Natural killer cell (primary cell): ENCODE measurements around the gene MYH6. TPM values are rescaled to one million over a fixed set of nuclear protein-coding genes. Genes with fewer than 3 reads are reported as not detected.
"Not testable (repeated sequence)": the region's sequence is repeated elsewhere in the genome, so short reads cannot be mapped to it uniquely, and the experiment has no call there.

ENCODE experiments used
- ATAC-seq, 3 donors: fragments of 150-1000 bp in 2 of 3; fragments of 200-7000 bp in 1 of 3; cut with Tn5 transposase; 1 replicate in 1 of 3; 2 replicates in 2 of 3; pipeline ENCODE4 v1.10.0; 2021; ENCODE audit warnings: mild to moderate bottlenecking in 2 of 3, moderate library complexity in 2 of 3
- DNase-seq, 2 donors: peaks; one replicate each; pipeline versions ENCODE4 v3.0.0 to v3.0.0-alpha.2; 2013 to 2021; ENCODE audit warnings: mixed read lengths in 1 of 2
- H3K27ac ChIP-seq: one replicate; pipeline ENCODE4 v1.5.1; 2013; ENCODE audit warnings: mild to moderate bottlenecking, low read length
- H3K27me3 ChIP-seq: one replicate; pipeline ENCODE4 v1.6.1; 2013; ENCODE audit warnings: low read length; ENCODE audit not compliant: control insufficient read depth, insufficient read depth
- H3K36me3 ChIP-seq: one replicate; pipeline ENCODE4 v1.6.1; 2013; ENCODE audit warnings: low read length; ENCODE audit not compliant: control insufficient read depth, insufficient read depth
- H3K4me1 ChIP-seq: one replicate; pipeline ENCODE4 v1.6.1; 2013; ENCODE audit warnings: low read length; ENCODE audit not compliant: control insufficient read depth, insufficient read depth
- H3K4me3 ChIP-seq: one replicate; pipeline ENCODE4 v1.5.1; 2013; ENCODE audit warnings: low read length
- H3K9me3 ChIP-seq: one replicate; pipeline ENCODE4 v1.6.1; 2013; ENCODE audit warnings: low read length; ENCODE audit not compliant: control insufficient read depth, insufficient read depth
- H3K27ac Mint-ChIP-seq, 2 donors: one replicate each; pipeline ENCODE4 v1.8.0; 2022; ENCODE audit warnings: mild to moderate bottlenecking in 2 of 2, mixed read lengths in 2 of 2, moderate library complexity in 1 of 2
- H3K27me3 Mint-ChIP-seq, 2 donors: one replicate each; pipeline ENCODE4 v1.8.0; 2022; ENCODE audit warnings: low read depth in 2 of 2, mixed read lengths in 2 of 2
- H3K36me3 Mint-ChIP-seq: one replicate; pipeline ENCODE4 v1.8.0; 2022; ENCODE audit warnings: mixed read lengths
- H3K4me1 Mint-ChIP-seq, 2 donors: one replicate each; pipeline ENCODE4 v1.8.0; 2022; ENCODE audit warnings: mixed read lengths in 2 of 2
- H3K4me3 Mint-ChIP-seq: one replicate; pipeline ENCODE4 v1.8.0; 2022; ENCODE audit warnings: mild to moderate bottlenecking, moderate library complexity, mixed read lengths
- H3K9me3 Mint-ChIP-seq, 2 donors: one replicate each; pipeline ENCODE4 v1.8.0; 2022; ENCODE audit warnings: mixed read lengths in 2 of 2
- CTCF ChIP-seq: fragments of 200-600 bp; IDR thresholded peaks from one replicate; pipeline ENCODE4 v1.8.0; 2022; ENCODE audit warnings: antibody characterized with exemption
- WGBS: methylation state at CpG from one replicate; pipeline ENCODE4 v1.1.7; 2013; ENCODE audit warnings: missing lambda C conversion rate; ENCODE audit not compliant: insufficient coverage; 5-methylcytosine and 5-hydroxymethylcytosine counted together
- intact Hi-C: fragments of 100-400 bp; cut with micrococcal nuclease; formaldehyde crosslinking; loops from one replicate; pipeline ENCODE4 v1.14.2; 2022
- total RNA-seq, 4 donors: library from RNA; stranded (reverse); fragments of 120-200 nt in 1 of 4; gene quantifications; one replicate each; pipeline versions ENCODE4 v1.2.3 to v1.2.4, GENCODE V29; 2013 to 2022

The MYH6 gene
- total RNA-seq, 3 donors from 2014 or later (not counting 1 experiment from before 2014, with no cell fraction given), result not detected

- intact Hi-C loops, result no loop called here
- no peak for ATAC-seq
- Histone ChIP-seq H3K27ac (no peak overlapping the region), H3K4me1 (no peaks in the 10 kb centered on the region), H3K36me3 (no peaks in the 10 kb centered on the region), H3K4me3 (no peak overlapping the region), H3K9me3 (no peaks in the 10 kb centered on the region), H3K27me3 (no peaks in the 10 kb centered on the region)
- Mint-ChIP-seq H3K27ac (no peak overlapping the region), H3K9me3 (no peaks in the 10 kb centered on the region), H3K36me3 (no peaks in the 10 kb centered on the region), H3K4me1 (no peaks in the 10 kb centered on the region), H3K27me3 (peaks cover 5 to 8% of the 10 kb centered on the region in 2 donors), H3K4me3 (no peak overlapping the region)
- 57% methylated on average over 2 of the region's 2 CpGs for WGBS
- no peak for TF ChIP-seq CTCF
- DNase-seq, result no peak
Measured at GRCh38 chr14:23430723-23431085, 22.6 kb upstream of the MYH6 start.

GRCh38 chr14:23430016-23430722, 22.1 kb upstream of the MYH6 start:
- Histone ChIP-seq H3K9me3 (no peaks in the 10 kb centered on the region), H3K4me1 (no peaks in the 10 kb centered on the region), H3K27me3 (no peaks in the 10 kb centered on the region), H3K4me3 (no peak overlapping the region), H3K36me3 (no peaks in the 10 kb centered on the region), H3K27ac (no peak overlapping the region)
- DNase-seq, result no peak
- H3K4me1 Mint-ChIP-seq, result no peaks in the 10 kb centered on the region
- H3K9me3 Mint-ChIP-seq, result no peaks in the 10 kb centered on the region
- no peak for ATAC-seq
- intact Hi-C loops, result no loop called here
- peaks cover 5 to 8% of the 10 kb centered on the region in 2 donors for H3K27me3 Mint-ChIP-seq
- H3K27ac Mint-ChIP-seq, result no peak overlapping the region
- no peaks in the 10 kb centered on the region for H3K36me3 Mint-ChIP-seq
- TF ChIP-seq CTCF, result no peak
- H3K4me3 Mint-ChIP-seq, result no peak overlapping the region
- 79% methylated on average over 10 of the region's 10 CpGs for WGBS

GRCh38 chr14:23428686-23429495, 20.8 kb upstream of the MYH6 start:
- H3K27ac Mint-ChIP-seq, result no peak overlapping the region
- H3K36me3 Mint-ChIP-seq, result no peaks in the 10 kb centered on the region
- intact Hi-C loops, result no loop called here
- 88% methylated on average over 9 of the region's 13 CpGs for WGBS
- no peak for TF ChIP-seq CTCF
- H3K4me1 ChIP-seq, result no peaks in the 10 kb centered on the region
- H3K27me3 Mint-ChIP-seq, result peaks cover 8% of the 10 kb centered on the region in 2 donors
- no peaks in the 10 kb centered on the region for H3K9me3 ChIP-seq
- H3K4me3 Mint-ChIP-seq, result no peak overlapping the region
- H3K4me1 Mint-ChIP-seq, result no peaks in the 10 kb centered on the region
- H3K27me3 ChIP-seq, result no peaks in the 10 kb centered on the region
- no peak overlapping the region for H3K27ac ChIP-seq
- DNase-seq (no peak), ATAC-seq (no peak)
- no peaks in the 10 kb centered on the region for H3K36me3 ChIP-seq
- H3K4me3 ChIP-seq, result no peak overlapping the region
- no peaks in the 10 kb centered on the region for H3K9me3 Mint-ChIP-seq

GRCh38 chr14:23425798-23426197, 17.7 kb upstream of the MYH6 start:
- H3K9me3 Mint-ChIP-seq, ATAC-seq, H3K4me1 ChIP-seq, intact Hi-C loops, H3K36me3 Mint-ChIP-seq, H3K27ac ChIP-seq, H3K4me1 Mint-ChIP-seq, H3K27me3 Mint-ChIP-seq, H3K27me3 ChIP-seq, H3K4me3 ChIP-seq, H3K9me3 ChIP-seq, H3K4me3 Mint-ChIP-seq, H3K36me3 ChIP-seq, DNase-seq, H3K27ac Mint-ChIP-seq: not testable (repeated sequence)
- 79% methylated on average over 6 of the region's 6 CpGs for WGBS
